IPS-18a (cell line): ENCODE data around the gene MYBPH.

ENCODE experiments used
- H3K27ac ChIP-seq: one replicate; pipeline ENCODE4 v1.5.1; 2013; ENCODE audit warnings: low read length
- H3K27me3 ChIP-seq: one replicate; pipeline ENCODE4 v1.6.1; 2013; ENCODE audit warnings: mild to moderate bottlenecking, low read length; ENCODE audit not compliant: control insufficient read depth, insufficient read depth
- H3K36me3 ChIP-seq: one replicate; pipeline ENCODE4 v1.6.1; 2013; ENCODE audit warnings: low read depth, low read length; ENCODE audit not compliant: control insufficient read depth
- H3K4me1 ChIP-seq: one replicate; pipeline ENCODE4 v1.6.1; 2013; ENCODE audit warnings: low read depth, low read length; ENCODE audit not compliant: control insufficient read depth
- H3K4me3 ChIP-seq: one replicate; pipeline ENCODE4 v1.5.1; 2013; ENCODE audit warnings: low read length
- H3K9ac ChIP-seq: one replicate; pipeline ENCODE4 v1.6.1; 2013; ENCODE audit warnings: mild to moderate bottlenecking, low read length, moderate library complexity
- H3K9me3 ChIP-seq: one replicate; pipeline ENCODE4 v1.6.1; 2013; ENCODE audit warnings: low read depth, low read length; ENCODE audit not compliant: control insufficient read depth

Gene MYBPH, protein sequence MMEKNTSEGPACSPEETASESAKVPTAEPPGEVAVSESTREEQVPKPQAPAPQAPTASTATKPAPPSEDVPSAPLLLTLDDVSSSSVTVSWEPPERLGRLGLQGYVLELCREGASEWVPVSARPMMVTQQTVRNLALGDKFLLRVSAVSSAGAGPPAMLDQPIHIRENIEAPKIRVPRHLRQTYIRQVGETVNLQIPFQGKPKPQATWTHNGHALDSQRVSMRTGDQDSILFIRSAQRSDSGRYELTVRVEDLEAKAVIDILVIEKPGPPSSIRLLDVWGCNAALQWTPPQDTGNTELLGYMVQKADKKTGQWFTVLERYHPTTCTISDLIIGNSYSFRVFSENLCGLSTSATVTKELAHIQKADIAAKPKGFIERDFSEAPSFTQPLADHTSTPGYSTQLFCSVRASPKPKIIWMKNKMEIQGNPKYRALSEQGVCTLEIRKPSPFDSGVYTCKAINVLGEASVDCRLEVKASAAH

DNA sequence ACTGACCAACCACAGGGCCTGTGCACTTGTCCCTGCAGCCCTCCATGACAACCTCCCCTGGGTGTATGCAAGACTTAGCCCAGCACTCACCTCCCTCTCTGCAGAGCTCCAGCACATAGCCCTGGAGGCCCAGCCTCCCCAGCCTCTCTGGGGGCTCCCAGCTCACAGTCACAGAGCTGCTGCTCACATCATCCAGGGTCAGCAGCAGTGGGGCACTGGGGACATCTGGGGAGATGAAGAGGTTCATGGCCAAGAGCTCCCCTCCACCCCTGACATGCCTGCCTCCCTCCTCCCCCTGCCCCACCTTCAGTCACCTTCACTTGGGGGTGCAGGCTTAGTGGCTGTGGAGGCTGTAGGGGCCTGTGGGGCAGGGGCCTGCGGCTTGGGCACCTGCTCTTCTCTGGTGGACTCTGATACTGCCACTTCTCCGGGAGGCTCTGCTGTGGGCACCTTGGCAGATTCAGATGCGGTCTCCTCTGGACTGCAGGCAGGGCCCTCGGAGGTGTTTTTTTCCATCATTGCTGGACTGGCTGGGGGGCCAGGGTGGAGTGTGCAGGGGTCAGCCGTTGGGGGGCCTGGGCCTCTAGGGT is at the start of gene MYBPH:
TSS of gene MYBPH (minus strand) at position 590 of the 590 bp plus-strand sequence. CDS start at position 519, 71 bp downstream.
- Histone ChIP-seq H3K36me3 (no peaks in the 10 kb centered on the region), H3K4me1 (peaks cover 18% of the 10 kb centered on the region), H3K9me3 (no peaks in the 10 kb centered on the region), H3K9ac (no peak within 1 kb of the TSS), H3K4me3 (no peak within 1 kb of the TSS), H3K27me3 (no peaks in the 10 kb centered on the region), H3K27ac (no peak within 1 kb of the TSS)

DNA sequence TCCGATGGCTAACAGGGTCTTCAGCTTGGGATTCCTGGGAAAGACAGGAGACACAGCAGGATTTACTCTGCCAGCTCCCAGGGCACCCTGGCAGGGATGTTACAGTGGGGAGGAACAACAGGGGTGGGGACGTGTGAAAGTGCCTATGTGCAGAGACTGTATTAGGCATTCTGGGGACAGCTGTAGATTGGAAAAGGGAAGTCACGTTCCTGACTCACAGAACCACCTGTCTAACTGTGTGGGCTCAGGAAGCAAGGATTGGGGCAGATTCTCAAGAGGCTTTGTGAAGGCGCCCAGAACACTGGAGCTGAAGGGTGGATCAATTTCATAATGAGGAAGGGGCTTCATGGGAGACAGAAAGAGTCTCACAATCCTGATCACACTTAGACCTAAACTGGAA is 49.4 kb upstream of the MYBPH start:
- H3K27ac ChIP-seq = no peak overlapping the region

DNA sequence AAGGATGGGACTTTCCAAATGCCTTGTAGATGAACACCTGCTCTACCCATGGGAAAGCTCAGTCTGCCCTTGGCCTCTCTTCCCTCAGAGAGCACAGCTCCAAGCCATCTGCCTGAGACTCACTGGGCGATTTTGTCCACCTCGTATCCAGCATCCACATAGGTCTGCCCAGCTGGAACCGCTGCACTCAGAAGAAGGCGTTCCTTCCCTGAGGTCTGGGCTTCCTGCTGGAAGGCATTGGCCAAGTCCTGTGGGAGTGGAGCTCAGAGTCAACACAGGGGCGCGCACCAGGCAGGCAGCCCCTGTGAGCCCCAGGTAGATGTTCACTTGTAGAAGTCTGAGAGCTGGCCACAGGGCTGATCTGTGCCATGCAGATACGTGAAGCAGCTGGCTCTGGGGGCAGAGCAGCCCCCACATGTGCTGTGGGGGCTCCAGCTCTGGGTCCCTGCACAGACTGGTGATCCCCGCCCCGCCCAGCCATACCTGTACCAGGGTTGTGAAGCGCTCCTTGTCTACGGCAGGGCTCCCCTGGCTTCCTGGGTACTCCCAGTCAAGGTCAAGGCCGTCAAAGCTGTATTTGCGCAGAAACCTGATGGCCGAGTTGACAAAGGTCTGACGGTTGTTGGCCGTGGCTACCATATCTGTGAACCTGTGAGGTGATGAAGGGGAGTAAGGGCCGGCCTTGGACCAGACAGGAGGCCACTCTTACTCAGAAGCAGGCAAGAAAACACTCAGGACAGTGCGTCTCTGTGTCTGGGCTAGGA is 47.6 kb upstream of the MYBPH start:
- H3K9ac ChIP-seq = no peak overlapping the region
- H3K36me3 ChIP-seq = no peaks in the 10 kb centered on the region
- no peak overlapping the region for H3K4me3 ChIP-seq
- H3K27me3 ChIP-seq = no peaks in the 10 kb centered on the region
- no peaks in the 10 kb centered on the region for H3K9me3 ChIP-seq
- no peaks in the 10 kb centered on the region for H3K4me1 ChIP-seq
- H3K27ac ChIP-seq = no peak overlapping the region

More for the DNA sequence above, 49.4 kb upstream of the MYBPH start:
- Histone ChIP-seq H3K4me3 (no peak overlapping the region), H3K4me1 (no peaks in the 10 kb centered on the region), H3K27me3 (no peaks in the 10 kb centered on the region), H3K9me3 (no peaks in the 10 kb centered on the region), H3K36me3 (no peaks in the 10 kb centered on the region), H3K9ac (no peak overlapping the region)

DNA sequence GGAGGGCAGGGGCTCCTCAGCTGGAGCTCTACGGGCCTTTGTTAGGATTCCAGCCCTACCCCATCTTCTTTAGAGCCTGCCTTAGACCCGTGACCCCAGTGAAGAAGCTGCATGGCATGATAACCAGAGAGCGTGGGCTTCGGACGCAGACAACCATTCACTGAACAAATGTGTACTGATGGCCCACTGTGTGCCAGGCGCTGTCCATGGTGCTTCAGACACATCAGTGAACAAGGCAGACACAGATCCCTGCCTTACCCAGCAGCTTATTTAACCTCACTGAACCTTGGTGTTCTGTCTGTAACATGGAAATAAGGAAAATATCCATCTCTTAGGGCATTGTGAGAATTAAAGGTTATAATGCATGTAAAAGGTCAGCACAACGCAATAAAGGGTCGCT is 44.3 kb upstream of the MYBPH start:
- Histone ChIP-seq H3K27ac (no peak overlapping the region), H3K4me3 (no peak overlapping the region), H3K4me1 (peaks cover 9% of the 10 kb centered on the region), H3K36me3 (no peaks in the 10 kb centered on the region), H3K9ac (no peak overlapping the region), H3K9me3 (no peaks in the 10 kb centered on the region), H3K27me3 (no peaks in the 10 kb centered on the region)

DNA sequence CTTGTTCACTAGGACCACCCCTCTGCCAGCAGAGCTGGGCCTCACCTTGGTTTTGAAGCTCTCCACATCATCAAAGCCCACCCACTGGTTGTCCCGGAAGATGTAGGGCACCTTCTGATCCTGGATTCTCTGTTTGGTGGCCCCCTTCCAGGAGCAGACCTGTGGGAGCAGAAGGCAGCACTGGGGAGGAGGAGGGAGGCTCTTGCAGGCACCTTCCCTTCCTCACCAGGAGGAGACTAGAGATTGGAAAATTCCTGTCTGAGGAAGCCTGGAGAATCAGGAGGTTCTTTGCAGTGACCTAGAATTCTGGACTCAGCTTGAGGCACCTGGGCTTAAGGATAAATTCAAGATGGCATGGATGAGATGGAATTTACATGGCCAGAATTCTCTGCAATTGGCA is 43.5 kb upstream of the MYBPH start:
- Histone ChIP-seq H3K4me3 (no peak overlapping the region), H3K27ac (no peak overlapping the region), H3K36me3 (no peaks in the 10 kb centered on the region), H3K27me3 (no peaks in the 10 kb centered on the region), H3K9me3 (no peaks in the 10 kb centered on the region), H3K9ac (no peak overlapping the region), H3K4me1 (peaks cover 9% of the 10 kb centered on the region)

DNA sequence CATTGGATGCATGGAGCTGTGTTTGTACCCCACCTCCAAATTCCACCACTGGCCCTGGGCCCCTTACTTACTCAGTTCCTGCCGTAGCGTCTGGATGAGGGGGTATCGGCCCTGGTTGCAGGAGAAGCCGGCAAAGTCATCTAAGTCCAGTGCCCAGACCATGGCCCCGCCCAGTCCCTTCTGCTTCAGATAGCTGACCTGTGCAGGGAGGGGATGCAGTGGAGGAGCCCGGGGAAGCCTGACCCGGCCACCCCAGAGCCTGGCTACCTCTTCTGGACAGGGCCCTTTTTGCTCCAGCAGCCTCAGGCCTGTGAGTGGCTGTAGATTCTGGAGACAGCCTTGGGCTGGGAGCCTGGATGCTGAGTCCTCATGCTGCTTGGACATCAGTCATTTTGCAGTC is 42.0 kb upstream of the MYBPH start:
- H3K27me3 ChIP-seq = no peaks in the 10 kb centered on the region
- no peaks in the 10 kb centered on the region for H3K9me3 ChIP-seq
- H3K27ac ChIP-seq = no peak overlapping the region
- no peaks in the 10 kb centered on the region for H3K36me3 ChIP-seq
- no peak overlapping the region for H3K9ac ChIP-seq
- peaks cover 9% of the 10 kb centered on the region for H3K4me1 ChIP-seq
- H3K4me3 ChIP-seq = no peak overlapping the region

DNA sequence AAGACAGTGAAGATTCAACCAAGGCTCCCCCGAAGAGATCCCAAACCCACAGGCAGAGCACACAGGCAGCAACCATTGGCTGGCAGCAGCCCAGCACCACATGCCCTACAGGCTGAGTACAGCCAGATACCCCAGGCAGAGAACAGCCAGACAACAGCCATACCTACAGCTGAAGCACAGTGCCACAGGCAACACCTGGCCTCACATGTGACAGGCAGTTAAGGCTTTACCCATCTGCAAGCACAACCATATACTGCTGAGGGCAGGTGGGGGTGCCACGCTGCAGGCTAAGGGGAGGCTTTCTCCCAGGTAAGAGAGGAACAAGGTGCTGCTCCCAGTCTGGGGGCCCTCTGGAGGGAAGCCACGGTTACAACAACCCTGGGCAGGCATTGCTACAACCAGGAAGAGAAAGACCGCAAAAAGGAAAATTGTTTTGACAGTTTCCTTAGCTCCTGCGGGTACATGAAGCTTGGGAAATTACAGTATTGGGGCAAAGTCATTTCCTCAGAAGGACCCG is 41.6 kb upstream of the MYBPH start:
- no peak overlapping the region for H3K4me3 ChIP-seq
- peaks cover 9% of the 10 kb centered on the region for H3K4me1 ChIP-seq

DNA sequence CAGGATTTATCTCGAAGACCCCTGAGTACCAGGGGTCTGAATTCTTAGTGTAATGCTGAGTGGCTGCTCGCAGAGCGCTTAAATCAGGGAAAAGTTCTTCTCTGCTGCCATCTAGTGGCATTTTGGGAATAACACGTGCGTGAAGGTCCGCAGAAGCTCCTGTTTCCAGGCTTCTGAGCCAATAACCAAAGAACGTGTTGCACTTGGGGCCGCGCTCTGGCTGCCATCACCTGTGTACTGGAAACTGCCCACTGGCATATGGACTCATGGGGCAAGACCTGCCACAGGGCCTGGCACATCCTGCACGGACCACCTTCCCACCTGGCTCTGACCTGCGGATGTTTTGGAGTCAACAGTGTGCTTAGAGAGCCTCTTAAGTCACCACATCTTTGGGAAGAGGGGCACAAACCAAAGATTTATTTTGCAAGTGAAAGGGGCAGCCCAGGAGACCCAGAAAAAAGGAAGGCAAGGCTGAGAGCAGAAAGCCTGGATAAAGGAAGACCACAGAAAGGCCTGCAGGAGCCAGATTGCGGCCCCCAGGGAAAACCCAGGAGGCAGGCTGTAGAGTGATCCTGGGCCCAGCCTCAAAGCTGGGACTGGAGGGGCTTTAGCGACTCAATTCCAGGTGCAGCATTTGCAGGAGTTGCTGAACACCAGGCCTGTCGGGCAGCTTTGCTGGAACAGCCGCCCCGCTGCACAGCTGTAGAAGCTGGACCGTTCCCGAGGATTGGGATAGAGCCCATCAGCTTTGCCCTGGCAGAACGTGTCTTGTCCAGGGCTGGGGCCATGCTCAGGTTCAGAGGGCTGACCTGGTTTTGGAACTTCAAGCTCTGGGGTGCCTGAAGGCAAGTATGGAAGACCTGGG is 40.9 kb upstream of the MYBPH start:
- H3K4me3 ChIP-seq = no peak overlapping the region
- H3K9me3 ChIP-seq = no peaks in the 10 kb centered on the region
- no peak overlapping the region for H3K9ac ChIP-seq
- H3K4me1 ChIP-seq = peaks cover 9% of the 10 kb centered on the region
- no peaks in the 10 kb centered on the region for H3K27me3 ChIP-seq
- no peak overlapping the region for H3K27ac ChIP-seq
- no peaks in the 10 kb centered on the region for H3K36me3 ChIP-seq

More for the DNA sequence above, 41.6 kb upstream of the MYBPH start:
- no peak overlapping the region for H3K27ac ChIP-seq
- H3K36me3 ChIP-seq = no peaks in the 10 kb centered on the region
- no peaks in the 10 kb centered on the region for H3K27me3 ChIP-seq
- no peak overlapping the region for H3K9ac ChIP-seq
- no peaks in the 10 kb centered on the region for H3K9me3 ChIP-seq

DNA sequence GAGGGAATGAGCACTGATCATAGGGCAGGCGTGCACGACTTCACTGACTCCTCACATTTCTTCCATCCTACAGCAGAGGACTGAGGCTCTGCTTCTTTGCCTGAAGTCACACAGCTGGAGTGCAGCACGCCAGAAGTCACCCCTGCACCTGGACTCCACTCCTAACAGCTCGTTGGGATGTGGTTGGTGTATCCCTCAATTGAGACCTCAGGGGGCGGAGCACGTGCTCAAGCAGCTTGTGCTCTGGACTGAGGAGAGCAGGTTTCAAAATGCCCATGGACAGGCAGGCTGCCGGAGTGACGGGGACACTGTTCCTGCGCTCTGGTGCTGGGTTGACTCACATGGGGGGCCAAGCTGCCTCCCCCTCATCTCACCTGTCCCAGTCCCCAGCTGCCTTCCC is 39.9 kb upstream of the MYBPH start:
- H3K9me3 ChIP-seq = no peaks in the 10 kb centered on the region
- no peaks in the 10 kb centered on the region for H3K27me3 ChIP-seq
- peaks cover 9% of the 10 kb centered on the region for H3K4me1 ChIP-seq
- no peak overlapping the region for H3K4me3 ChIP-seq
- no peaks in the 10 kb centered on the region for H3K36me3 ChIP-seq
- no peak overlapping the region for H3K27ac ChIP-seq
- no peak overlapping the region for H3K9ac ChIP-seq

DNA sequence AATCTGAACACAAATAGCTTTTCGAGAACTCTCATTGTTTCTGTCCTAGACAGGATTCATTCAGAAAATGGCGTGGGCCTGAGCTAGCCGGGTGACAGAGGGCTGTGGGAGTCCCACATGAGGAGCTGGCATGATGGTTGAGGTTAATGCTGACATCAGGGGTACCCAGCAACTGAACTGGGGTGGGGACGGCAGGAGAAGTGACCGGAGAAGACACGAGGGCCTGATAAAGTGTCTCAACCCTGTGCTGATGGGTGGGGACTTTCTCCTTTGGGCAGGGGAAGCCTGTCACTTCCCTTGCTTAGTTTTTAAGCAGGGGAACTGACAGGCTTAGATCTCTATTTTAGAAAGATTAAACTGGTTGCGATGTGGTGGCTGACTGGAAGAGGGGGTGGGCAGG is 39.2 kb upstream of the MYBPH start:
- no peaks in the 10 kb centered on the region for H3K9me3 ChIP-seq
- peaks cover 9% of the 10 kb centered on the region for H3K4me1 ChIP-seq
- no peak overlapping the region for H3K4me3 ChIP-seq
- H3K9ac ChIP-seq = no peak overlapping the region
- no peak overlapping the region for H3K27ac ChIP-seq
- H3K36me3 ChIP-seq = no peaks in the 10 kb centered on the region
- no peaks in the 10 kb centered on the region for H3K27me3 ChIP-seq

DNA sequence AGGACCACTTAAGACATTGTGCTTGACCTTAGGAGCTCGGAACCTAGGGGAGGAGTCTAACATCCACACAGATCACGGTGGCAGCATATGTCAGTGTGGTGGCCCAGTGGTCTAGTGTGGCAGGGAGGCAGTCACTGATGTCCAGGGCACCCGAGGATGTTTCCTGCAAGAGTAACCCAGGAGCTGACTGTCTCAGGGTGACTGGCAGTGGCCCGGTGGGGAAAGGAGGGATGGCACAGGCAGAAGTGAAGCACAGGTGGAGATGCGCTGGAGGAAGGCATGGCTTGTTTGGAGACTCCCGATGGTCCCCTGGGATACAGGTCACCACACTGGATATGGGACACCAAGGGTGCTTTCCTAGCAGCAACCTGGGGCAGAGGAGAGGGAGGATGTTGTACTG is 37.5 kb upstream of the MYBPH start:
- Histone ChIP-seq H3K4me1 (peaks cover 9% of the 10 kb centered on the region), H3K36me3 (no peaks in the 10 kb centered on the region), H3K27me3 (no peaks in the 10 kb centered on the region), H3K27ac (no peak overlapping the region), H3K9me3 (no peaks in the 10 kb centered on the region), H3K9ac (no peak overlapping the region), H3K4me3 (no peak overlapping the region)
